Left hindlimb (tissue), 1 donor: ENCODE measurements around the gene PCBD2.

ENCODE experiments used
- DNase-seq: peaks from one replicate; pipeline ENCODE4 v3.0.0-alpha.2; 2018

Gene PCBD2

GRCh38 chr5:135008556-135008955 is 103.6 kb downstream of the PCBD2 start:
- DNase-seq = no peak

- DNase-seq = no peak
Observed at GRCh38 chr5:135008981-135009735, 104.2 kb downstream of the PCBD2 start.

DNA sequence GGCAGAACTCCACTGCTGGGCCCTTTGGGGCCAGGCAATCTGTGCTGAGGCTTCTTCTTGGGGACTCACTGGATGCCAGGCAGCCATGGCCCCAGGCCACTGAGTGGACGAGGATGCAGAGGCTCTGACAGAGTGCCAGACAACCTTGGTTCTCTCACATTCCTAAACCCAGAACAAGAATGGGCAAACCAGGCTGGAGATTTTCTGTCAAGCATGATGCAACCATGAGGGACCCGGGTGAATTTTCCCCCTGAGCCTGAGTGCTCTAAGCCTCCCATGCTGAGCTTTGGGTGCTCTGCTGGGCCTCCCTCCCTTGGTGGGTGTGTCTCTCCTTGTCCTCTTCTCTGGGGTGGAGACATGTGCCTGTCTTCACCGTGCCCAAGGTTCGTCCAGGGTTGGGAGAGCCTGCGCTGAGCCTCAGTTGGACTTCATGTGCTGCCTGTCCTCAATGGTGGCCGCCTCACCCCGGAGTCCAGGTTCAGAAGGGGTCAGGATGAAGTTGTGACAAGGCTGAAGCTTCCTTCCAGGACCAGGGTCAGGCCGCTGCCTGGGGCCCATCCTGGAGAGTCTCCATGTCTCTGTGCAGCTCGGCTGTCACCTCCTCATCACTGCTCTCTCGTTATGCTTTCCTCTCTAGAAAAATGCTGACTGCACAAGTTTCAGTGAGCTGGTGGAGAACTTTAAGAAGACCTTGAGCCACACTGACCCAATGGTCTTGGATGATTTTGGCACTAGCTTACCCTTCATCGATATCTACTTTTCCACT is 105.0 kb downstream of the PCBD2 start:
- no peak for DNase-seq

- no peak for DNase-seq
Observed at GRCh38 chr5:135010502-135011354, 105.8 kb downstream of the PCBD2 start.

- no peak for DNase-seq
Observed at GRCh38 chr5:135011355-135012032, 106.6 kb downstream of the PCBD2 start.

GRCh38 chr5:135012033-135012588 is 107.2 kb downstream of the PCBD2 start:
- no peak for DNase-seq
